Activated CD4-positive, alpha-beta T cell treated with anti-CD3 and anti-CD28 coated beads, Interleukin-2, amount 50 U/mL, for 48 hours (primary cell): ENCODE data around the gene ISM1.

Experiments used
- DNase-seq, 2 experiments: peaks; one replicate each; pipeline ENCODE4 v3.0.0-alpha.2; 2020

ISM1 gene

DNA sequence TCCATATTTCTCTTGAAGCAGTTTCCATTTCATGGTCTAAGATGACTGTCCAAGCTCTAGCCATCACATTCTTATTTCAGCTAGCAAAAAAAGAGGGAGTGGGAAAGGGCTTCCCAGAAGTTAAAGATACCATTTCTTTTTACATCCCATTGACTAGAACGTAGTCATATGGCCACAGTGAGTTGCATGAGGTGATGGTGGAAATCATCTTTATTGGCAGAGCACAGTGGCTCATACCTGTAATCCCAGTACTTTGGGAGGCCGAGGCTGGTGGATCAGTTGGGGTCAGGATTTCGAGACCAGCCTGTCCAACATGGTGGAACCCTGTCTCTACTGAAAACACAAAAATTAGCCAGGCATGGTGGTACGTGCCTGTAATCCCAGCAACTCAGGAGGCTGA lies 99.6 kb downstream of the ISM1 start:
- DNase-seq, result no peak

DNA sequence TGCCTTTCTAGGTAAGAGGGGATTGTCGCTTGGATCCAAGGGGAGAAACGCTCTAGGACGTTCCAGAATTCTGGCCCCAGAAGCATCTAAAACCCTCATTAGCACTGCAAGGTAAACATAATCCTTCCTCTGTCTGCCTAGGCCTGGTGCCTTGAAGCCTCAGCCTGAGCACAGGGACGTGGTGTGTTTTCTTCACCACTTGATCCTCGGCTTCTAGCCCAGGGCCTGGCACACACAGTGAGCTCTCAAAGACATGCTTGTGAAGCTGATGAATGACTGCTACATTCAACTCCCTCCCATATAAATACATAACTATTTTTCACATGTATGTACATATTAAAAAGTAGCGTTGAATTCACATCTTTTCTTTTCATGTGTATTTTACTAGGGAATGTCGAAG lies 100.3 kb downstream of the ISM1 start:
- no peak for DNase-seq

DNA sequence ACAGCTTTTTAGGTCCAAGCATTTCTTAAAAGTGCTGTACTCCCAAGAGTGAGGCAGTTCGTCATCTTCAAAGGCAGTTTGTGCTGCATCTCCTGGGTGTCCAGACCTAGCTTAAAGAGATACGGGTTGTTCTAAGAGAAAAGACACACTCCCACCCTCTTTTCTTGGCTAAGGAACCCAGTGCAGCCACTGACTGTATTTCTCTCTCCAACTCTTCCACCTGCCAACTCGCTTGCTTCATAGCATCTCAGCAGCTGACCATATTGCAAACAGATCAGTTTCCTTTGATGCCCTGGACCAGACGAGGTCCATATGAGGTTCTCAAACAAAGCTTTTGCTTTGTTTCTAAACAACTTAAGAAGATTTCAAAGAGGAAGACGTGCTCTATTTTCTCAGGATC lies 101.1 kb downstream of the ISM1 start:
- no peak for DNase-seq

DNA sequence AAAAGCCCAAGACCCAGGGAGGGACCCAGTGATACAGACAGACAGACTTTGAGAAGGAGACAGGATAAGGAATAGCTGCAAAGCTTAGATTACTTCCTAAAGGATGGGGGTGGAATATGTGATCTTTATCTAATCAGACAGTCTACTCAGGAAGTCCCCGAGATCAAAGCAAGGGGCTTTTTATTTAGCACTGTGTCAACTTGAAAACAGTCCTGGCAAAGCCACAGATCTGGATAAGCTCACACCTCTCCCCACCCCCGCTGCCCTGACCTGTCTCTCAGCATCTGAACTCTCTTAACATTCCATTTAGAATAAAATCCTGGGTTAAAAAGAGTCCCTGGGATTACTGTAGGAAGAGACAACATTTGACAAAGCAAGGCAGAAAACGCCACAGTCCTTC lies 101.5 kb downstream of the ISM1 start:
- DNase-seq, result no peak

DNA sequence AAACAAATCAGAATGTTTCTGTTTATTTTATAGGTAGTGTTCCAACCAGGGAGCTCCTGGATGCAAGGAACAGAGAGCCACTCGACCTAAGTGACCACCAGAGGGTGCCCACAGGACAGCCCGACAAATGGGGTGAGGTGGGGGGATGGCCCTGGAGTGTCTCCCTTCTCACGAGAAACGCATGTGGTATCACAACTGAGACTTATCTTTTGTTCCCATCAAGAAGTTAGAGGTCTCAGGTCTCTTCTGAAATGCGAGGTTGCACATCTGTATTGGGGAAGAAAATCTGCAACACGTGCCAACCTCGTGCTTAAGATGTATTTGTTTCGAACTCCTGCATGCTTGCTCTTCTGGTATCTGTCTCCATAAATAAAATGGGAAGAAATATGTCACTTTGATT lies 104.0 kb downstream of the ISM1 start:
- no peak for DNase-seq

DNA sequence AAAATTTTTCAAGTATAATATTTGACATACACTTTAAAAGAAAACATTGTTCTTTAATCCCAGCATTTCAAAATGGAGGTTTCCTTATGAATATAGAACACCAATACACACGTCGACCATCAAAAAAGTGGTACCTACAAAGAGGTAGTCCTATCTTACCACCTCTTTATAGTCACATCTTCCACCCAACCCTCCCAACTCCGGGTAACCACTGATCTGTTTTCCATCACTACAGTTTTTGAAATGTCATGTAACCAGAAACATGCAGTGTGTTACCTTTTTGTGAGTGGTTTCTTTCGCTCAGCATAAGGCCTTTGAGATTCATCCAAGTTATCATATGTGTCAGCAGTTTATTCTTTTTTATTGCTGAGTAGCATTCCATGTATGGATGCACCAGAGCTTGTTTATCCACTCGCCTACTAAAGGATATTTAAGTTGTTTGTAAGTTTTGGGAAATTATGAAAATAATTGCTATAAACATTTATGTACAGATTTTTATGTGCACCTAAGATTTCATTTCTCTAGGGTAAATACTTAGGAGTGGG lies 104.8 kb downstream of the ISM1 start:
- no peak for DNase-seq

DNA sequence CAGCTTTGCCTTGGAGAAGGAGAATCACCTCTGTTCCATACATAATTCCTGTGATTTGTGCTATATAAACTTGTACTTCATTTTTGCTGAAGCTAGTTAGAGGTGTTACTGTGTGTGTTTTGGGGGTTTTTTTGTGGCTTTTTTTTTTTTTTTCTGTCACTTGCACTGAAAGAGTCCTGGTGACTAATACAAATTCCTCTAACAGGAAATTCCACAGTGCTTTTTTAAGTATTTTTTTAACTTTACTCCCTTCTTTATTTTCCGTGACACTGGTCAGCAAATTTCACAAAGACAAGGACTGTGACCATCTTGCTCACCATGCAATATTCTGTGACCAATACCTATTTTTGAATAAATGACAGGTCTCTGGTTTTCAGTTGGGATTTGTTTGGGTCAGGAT lies 110.5 kb downstream of the ISM1 start:
- no peak for DNase-seq

DNA sequence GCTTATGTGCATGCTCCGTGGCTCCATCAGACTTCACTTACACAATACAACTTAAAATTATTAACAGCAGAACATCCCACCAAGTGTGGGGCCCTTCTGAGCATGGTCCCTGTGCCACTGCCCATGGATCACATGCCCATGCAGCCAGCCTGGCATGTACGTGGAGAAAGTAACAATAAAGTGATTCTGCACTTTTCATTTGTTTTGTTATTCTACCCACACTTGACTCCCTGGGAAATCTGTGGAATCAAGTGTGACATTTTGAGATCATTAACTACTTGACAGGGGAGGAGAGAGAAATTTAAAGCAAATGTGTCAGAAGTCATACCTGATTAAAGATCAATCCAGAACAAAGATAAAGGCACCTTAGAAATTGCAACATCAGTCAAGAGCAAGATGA lies 112.0 kb downstream of the ISM1 start:
- DNase-seq, result no peak

DNA sequence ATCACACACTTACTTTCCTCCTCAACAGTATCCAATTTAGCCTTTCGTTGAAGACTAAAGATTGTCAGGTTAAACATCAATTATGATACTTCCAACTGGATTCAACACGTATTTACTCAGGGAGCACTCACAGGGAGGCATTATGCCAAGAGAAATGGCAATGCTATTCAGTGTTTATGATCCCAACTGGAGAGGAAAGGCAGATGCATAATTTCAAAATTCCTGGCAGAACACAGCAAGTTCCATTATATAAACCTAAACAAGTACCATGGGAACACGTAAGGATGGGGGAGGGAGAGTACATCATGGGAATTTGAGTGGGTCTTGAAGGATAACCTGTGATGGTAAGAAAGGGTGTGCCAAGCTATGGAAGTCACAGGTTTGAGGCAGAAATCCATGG lies 112.7 kb downstream of the ISM1 start:
- no peak for DNase-seq

DNA sequence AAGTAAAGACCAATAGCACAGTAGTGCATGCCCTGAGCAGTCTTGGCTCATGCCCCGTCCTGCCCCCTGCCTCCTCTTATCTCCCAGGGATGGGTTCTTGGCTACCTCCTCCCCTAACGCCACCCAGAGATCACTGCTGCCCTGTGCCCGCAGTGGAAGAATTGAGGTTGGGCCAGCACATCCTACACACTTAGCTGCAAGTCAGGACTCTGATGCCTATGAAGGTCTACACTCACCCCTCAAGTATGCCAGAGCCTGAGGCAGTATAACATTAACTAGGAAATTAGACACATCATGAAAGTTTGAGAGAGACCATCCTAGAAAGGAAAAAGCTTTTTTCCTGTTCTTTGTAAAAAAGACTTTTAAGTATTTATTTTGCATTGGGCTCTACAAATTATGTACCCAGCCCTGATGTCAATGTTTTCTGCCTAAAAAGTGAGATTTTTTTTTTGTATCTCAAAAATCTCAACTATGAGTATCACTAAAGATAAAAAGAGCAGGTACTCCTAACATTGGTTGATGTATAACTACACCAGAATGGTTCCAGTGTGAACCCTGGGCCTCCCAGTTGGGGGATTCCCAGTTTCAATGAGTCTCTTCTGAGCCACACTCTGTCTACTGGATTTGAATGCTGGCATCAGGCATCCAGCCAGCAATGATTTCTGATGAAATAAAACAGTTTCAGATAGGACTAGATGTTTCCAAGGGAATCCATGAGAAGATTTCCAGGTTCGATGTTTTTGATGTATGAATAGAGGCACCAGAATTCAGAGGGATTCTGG lies 115.4 kb downstream of the ISM1 start:
- DNase-seq, result no peak

DNA sequence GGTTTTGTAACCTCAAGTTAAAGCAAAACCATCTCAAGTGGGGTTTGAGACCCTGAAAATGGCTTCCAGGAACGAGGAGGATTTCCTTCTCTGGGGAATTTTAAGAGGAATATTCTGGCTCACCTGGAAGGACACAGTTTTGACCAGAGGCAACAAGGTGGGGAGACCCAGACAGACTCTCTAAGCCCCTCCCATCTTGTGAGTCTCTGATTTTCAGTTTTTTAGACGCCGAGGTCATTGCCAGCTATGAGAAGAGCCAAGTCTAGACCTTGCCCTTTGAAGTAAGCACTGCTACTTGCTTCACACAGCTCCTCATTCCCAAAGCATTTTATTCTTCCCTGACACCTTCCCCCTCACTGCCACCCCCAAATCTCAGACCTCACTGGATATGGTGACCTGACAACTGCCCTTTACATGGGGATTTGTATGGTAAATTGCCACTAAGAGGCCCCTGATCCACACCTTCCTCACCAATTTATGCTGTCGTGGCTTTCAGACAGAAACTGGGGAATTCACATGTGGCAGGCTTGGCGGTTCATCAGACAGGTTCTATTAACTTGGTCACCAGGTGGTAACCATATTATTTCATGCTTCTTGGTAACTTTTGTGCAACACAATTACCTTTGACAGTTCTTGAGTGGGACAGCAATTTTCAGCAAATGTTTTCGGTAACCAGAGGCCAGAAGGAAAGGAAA lies 116.2 kb downstream of the ISM1 start:
- no peak for DNase-seq

DNA sequence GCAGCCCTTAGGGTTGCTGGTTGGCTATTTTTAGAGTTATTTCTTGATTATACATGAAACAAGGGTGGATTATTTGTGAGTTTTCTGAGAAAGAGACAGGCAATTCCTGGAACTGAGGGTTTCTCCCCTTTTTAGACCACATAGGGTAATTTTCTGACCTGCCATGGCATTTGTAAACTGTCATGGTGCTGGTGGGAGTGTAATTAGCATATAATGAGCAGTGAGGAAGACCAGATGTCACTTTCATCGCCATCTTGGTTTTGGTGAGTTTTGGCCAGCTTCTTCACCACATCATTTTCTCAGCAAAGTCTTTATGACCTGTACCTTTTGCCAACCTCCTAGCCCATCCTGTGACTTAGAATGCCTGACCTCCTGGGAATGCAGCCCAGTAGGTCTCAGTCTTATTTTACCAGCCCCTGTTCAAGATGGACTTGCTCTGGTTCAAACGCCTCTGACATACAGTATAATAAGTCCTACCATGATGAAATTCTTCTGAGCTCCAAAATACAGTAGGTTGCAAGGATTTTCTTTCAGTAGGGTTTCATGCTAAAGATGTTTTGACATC lies 117.1 kb downstream of the ISM1 start:
- no peak for DNase-seq

DNA sequence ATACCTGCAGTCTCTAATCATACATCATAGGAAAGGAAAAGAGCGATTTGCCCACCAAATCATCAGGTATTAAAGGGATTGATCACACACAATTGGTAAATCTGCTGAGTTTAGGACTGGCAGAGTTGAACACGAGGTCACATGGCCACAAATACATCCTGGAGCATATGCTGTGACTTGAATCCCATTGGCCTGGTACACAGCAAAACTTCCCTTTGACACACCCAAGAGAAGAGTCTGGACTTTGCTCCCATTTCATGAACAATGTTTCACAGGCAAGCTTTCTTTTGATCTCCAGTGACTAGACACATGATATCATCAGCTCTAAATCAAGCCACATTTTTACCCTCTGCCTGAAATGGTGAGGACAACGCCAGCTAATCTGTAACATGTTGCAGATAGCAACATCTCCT lies 117.9 kb downstream of the ISM1 start:
- DNase-seq, result no peak

DNA sequence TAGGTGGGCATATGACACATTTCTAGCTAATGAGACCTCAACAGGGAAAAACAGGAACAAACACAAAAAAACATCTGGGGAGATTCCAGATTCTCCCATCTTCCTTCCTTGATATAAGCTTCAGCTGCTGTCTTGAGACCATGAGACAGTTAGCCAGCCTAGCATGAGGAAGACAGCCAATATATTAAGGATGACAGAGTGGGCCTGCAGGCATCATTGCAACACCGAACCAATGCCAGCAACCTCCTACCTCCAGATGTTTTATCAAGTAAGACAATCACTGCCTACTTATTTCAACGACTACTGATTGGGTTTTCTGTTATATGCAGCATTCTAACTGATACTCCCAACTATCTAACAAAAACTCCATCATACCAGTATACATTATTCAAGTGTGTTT lies 119.0 kb downstream of the ISM1 start:
- no peak for DNase-seq

DNA sequence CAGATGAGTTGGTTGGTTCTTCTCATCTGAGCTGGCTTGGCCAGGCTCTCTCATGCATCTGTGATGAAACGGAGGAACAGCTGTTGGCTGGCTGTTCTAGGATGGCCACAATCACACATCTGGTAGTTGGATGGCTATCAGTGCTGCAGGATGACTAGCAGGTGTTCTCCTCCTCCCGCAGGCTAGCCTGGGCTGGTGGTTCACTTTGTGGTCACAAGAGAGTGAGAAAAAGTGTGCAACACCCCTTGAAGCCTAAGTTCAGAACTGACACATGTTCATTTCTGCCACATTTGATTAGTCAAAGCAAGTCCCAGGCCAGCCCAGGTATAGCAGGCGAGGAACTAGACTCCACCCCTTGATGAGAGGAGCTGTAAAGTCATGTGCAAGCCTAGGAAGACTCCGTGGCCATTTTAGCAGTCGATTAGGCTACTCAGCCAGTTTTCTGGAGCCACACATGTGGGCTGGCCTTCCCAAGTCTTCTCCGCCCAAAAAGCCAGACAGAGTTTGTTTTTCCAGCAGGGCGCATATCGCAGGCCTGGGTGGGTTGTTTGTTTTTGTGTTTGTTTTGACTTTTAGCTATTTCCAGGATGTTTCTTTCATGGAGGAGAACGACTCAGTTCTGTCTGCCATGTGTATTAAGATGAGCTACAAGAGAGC lies 120.8 kb downstream of the ISM1 start:
- DNase-seq, result no peak

DNA sequence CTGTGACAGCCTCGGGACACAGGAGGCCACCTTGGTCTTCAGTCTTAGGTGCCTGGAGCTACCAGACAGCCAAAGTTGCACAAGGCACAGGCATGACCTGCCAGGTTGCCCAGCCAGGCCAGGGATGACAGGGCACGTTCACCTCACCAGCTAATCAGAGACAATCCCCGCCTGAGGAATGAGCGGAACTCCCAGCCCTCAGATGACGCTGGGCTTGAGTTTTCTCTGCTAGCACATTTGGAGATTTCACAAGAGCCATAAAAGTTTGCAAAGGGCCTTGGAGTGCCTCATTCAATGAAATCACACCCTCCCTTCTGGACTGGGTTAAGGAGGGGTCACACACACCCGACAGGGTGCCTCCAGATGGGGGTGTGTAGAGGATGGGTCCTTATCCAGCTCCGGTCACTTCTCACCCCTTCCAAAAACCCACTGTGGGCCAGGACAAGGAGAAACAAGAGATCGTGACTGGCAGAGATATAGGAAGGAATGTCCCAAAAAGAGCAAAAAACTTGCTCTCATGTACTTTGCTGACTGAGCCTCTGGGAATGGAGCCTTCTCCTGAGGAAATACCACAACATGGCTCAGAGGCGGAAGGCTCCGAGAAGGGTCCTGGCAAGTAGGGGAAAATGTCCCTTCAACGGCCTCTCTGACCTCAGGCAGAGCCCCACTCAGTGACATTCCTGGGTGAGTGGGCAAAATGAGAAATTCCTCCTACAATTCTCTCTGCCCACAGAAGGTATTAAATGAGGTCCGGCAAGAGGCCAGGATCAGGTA lies 121.6 kb downstream of the ISM1 start:
- no peak for DNase-seq

DNA sequence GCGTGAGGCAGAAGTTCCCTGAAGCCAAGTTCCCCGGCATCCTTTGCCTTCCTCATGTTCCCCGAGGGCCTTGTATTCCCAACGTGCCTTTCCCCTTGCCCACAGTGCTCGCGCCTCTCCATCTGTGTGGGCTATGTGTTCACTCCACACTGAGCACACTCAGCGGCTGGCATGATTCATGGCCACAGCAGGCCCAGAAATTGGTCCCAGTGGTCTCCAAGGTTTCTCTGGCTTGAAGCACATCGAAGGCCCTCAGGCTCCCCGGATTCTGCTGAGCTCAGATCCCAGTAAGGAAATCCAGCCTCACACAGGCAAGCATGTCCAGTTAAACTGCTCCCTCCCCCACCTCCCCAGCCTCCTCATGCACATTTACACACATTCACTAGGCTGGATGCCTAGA lies 123.6 kb downstream of the ISM1 start:
- DNase-seq, result no peak

DNA sequence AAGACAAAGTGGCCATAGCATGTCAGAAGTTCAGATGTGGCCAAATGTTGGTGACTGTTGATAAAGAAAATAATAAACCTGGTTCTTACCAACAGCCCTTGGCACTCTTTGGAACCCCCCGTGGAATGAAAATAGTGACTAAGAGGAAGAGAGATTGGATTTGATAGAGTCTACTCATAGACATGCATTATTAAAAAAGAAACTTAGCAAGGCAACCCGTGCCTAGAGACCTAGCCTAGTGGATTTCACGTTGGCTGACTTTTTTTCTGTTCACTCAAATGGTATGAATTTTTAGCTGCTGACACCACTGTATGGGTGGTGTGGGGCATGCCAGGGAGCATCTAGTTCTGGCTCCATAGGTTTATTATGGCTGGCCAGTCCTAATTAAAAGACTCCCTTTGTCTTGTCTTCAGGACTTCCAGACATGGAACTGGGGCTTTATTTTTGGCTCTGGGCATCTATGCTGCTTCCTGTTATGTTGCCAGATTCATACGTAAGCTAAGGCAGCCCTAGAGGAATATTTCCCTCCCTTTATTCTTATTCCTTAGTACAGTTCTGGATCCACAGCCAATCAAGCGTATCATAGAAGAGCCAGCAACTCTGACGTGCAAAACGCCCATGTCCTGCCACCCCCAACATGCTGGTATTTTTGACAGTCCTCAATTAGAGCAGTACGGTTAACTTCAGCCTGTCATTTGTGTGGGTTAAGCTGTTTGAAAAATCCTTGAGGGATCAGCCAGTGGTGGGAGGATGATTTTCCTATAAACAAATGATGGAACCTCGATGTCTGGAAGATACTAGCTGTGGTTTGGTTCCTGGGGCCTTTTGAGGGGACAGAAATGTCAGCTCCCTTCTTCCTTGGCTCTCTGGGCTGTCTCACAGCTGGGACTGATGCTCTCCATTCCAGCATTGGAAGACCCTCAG lies 127.5 kb downstream of the ISM1 start:
- no peak for DNase-seq

DNA sequence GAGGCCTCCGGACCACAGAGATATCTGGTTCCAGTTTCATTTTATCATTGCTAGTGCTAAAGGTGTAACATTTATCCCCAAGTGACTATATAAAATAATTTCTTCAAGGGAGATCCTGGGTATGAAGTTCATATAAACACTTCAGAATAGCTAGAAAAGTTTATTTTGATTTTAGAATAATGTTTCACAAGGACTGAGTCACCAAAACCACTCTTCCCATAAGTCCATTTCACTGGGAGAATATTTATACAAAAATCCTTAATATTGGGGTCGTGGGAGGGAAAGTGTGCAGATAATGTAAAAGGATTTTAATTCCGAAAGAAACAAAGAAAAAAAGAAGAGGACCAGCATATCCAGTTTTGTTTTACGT lies 128.1 kb downstream of the ISM1 start:
- DNase-seq, result no peak
